Ammon's horn (tissue), 1 donor: ENCODE data around the gene GPN3.
"Not testable (repeated sequence)": the region's sequence is repeated elsewhere in the genome, so short reads cannot be mapped to it uniquely, and the experiment has no call there.

Source experiments
- DNase-seq: peaks from one replicate; pipeline ENCODE4 v3.0.0-alpha.2; 2016; ENCODE audit warnings: low spot score

Gene GPN3

GRCh38 chr12:110444455-110444854 lies 23.6 kb downstream of the GPN3 start:
- DNase-seq: no peak

- DNase-seq: no peak
Measured at GRCh38 chr12:110436231-110436630, 31.8 kb downstream of the GPN3 start.

- no peak for DNase-seq
Measured at GRCh38 chr12:110431957-110432587, 36.0 kb downstream of the GPN3 start.

- DNase-seq: not testable (repeated sequence)
Measured at GRCh38 chr12:110429676-110430075, 38.4 kb downstream of the GPN3 start.

GRCh38 chr12:110426406-110426805 lies 41.7 kb downstream of the GPN3 start:
- no peak for DNase-seq

- no peak for DNase-seq
Measured at GRCh38 chr12:110424237-110424636, 43.8 kb downstream of the GPN3 start.

GRCh38 chr12:110421701-110422100 lies 46.4 kb downstream of the GPN3 start:
- DNase-seq: no peak

GRCh38 chr12:110421159-110421661 lies 46.8 kb downstream of the GPN3 start:
- DNase-seq: no peak

- not testable (repeated sequence) for DNase-seq
Measured at GRCh38 chr12:110420644-110421043, 47.4 kb downstream of the GPN3 start.

- not testable (repeated sequence) for DNase-seq
Measured at GRCh38 chr12:110417113-110417512, 50.9 kb downstream of the GPN3 start.

GRCh38 chr12:110410086-110410485 lies 58.0 kb downstream of the GPN3 start:
- not testable (repeated sequence) for DNase-seq

- DNase-seq: not testable (repeated sequence)
Measured at GRCh38 chr12:110405126-110405662, 62.9 kb downstream of the GPN3 start.

GRCh38 chr12:110403976-110404682 lies 63.9 kb downstream of the GPN3 start:
- DNase-seq: peak; percentile 69

- DNase-seq: peak; percentile 92
Measured at GRCh38 chr12:110403146-110403975, 64.7 kb downstream of the GPN3 start, which contains the start of gene ANAPC7. Gene ANAPC7, minus strand, starts transcription at chr12:110403708. Its CDS starts 81 bp downstream, at chr12:110403627.
